ENCODE data around the gene TBATA. TPM values are rescaled to one million over a fixed set of nuclear protein-coding genes. Genes with fewer than 3 reads are reported as not detected.

The TBATA gene
- total and polyA plus RNA-seq, 4 donors, result not detected

- TF ChIP-seq CTCF (IDR thresholded peaks at IDR 0.05; ENCODE audit: low read depth, low read length, missing input control), result no peak
- TF ChIP-seq NR2F2 (IDR thresholded peaks at IDR 0.05), result no peak
- TF ChIP-seq FOXA2 (IDR thresholded peaks at IDR 0.05), result no peak
- TF ChIP-seq HNF4A (conservative IDR thresholded peaks at IDR 0.05), result no peak
- TF ChIP-seq, protein P1, sequence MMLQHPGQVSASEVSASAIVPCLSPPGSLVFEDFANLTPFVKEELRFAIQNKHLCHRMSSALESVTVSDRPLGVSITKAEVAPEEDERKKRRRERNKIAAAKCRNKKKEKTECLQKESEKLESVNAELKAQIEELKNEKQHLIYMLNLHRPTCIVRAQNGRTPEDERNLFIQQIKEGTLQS (IDR thresholded peaks at IDR 0.05), result no peak
- TF ChIP-seq JUND (IDR thresholded peaks at IDR 0.05), result no peak
Measured at GRCh38 chr10:70747192-70747965, 37.8 kb downstream of the TBATA start (continued).

DNA sequence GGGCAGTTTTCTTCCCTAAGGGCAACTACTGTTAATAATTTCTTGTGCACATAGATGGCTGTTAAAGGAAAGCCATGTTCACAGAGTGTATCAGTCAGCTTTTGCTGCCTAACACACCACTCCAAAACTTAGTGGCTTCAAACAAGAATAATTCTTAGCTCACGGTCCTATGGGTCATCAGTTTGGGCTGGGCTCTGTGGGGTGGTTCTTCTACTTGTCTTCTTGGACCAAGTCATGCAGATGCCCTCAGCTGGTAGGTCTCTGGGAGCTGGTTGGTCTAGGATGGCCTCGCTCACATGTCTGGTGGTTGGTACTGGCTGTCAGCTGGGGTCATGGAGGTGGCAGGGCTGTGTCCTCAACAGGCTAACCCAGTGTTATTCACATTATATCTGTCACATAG is 39.6 kb downstream of the TBATA start:
- Histone ChIP-seq H3K9ac (ENCODE audit: low read depth in 1 of 2, low read length in 2 of 2) (no peak overlapping the region), H3K36me3 (ENCODE audit: control insufficient read depth in 4 of 4, insufficient read depth in 3 of 4, low read depth in 1 of 4, low read length in 3 of 4) (no peaks in the 10 kb centered on the region), H3K4me1 (ENCODE audit: control insufficient read depth in 4 of 4, insufficient read depth in 4 of 4, low read length in 3 of 4) (no peaks in the 10 kb centered on the region), H3K27me3 (ENCODE audit: control insufficient read depth in 4 of 4, insufficient read depth in 4 of 4, low read length in 3 of 4) (no peaks in the 10 kb centered on the region), H3K4me3 (ENCODE audit: low read depth in 1 of 3, low read length in 3 of 3) (no peak overlapping the region), H3K27ac (ENCODE audit: low read depth in 1 of 2, low read length in 2 of 2) (no peak overlapping the region), H3K9me3 (ENCODE audit: control insufficient read depth in 4 of 4, low read length in 3 of 4) (no peaks in the 10 kb centered on the region)
- 96% methylated on average over 2 of the region's 2 CpGs for WGBS
- no peak for DNase-seq (ENCODE audit: low spot score)
- TF ChIP-seq GABPA (IDR thresholded peaks at IDR 0.05 in 1 of 2, conservative IDR thresholded peaks at IDR 0.05 in 1 of 2) (no peak), MAX (IDR thresholded peaks at IDR 0.05) (no peak), FOXA2 (IDR thresholded peaks at IDR 0.05) (no peak), FOXA1 (IDR thresholded peaks at IDR 0.05) (no peak), RXRA (IDR thresholded peaks at IDR 0.05) (no peak), HNF4A (conservative IDR thresholded peaks at IDR 0.05) (no peak), RAD21 (IDR thresholded peaks at IDR 0.05) (no peak), SP1 (IDR thresholded peaks at IDR 0.05) (no peak), JUND (IDR thresholded peaks at IDR 0.05) (no peak), ZBTB33 (IDR thresholded peaks at IDR 0.05) (no peak), HNF4G (IDR thresholded peaks at IDR 0.05) (no peak), YY1 (IDR thresholded peaks at IDR 0.05) (no peak), CTCF (IDR thresholded peaks at IDR 0.05; ENCODE audit: low read depth, low read length, missing input control) (no peak), TAF1 (conservative IDR thresholded peaks at IDR 0.05) (no peak), EGR1 (IDR thresholded peaks at IDR 0.05; ENCODE audit: low read depth in 2 of 2) (no peak), REST (IDR thresholded peaks at IDR 0.05) (no peak), NR2F2 (IDR thresholded peaks at IDR 0.05) (no peak)
- TF ChIP-seq, protein P1 (IDR thresholded peaks at IDR 0.05), result no peak

Data from liver (tissue), 9 donors.